A549 (cell line): Measurements from ENCODE around the gene APMAP. TPM values are rescaled to one million over a fixed set of nuclear protein-coding genes. Genes with fewer than 3 reads are reported as not detected.

ENCODE experiments used
- ATAC-seq, 2 experiments: fragments of 200-7000 bp in 1 of 2; fragments of >200 bp in 1 of 2; cut with Nextera tagmentation in 1 of 2; cut with Tn5 transposase in 1 of 2; 3 replicates each; pipeline versions ENCODE4 v1.8.0 to v1.9.1; 2018 to 2020; ENCODE audit warnings: mild to moderate bottlenecking in 1 of 2, moderate library complexity in 1 of 2
- CTCF ChIA-PET: fragments of 300-600 bp; sonication (Branson Sonifier 250); formaldehyde crosslinking; extraction: SDS; loops from one replicate; lab custom pipeline; 2021; ENCODE audit warnings: antibody characterized with exemption, inconsistent platforms; lab: Yijun Ruan, JAX
- POLR2A ChIA-PET: fragments of 350-600 bp; formaldehyde crosslinking; extraction: SDS; loops from one replicate; lab custom pipeline; 2021; ENCODE audit warnings: antibody characterized with exemption, inconsistent platforms; lab: Yijun Ruan, JAX
- DNase-seq, 2 experiments: peaks; one replicate each; pipeline versions ENCODE4 v3.0.0 to v3.0.0-alpha.2; 2011 to 2016; ENCODE audit warnings: low read depth in 1 of 2, low spot score in 1 of 2
- FAIRE-seq: peaks from 2 replicates; lab custom pipeline; 2011; peaks lifted over from hg19 to GRCh38; lab: Jason Lieb, UNC
- H3K27ac ChIP-seq, 2 experiments: fragments of >200 bp; sonication (Bioruptor Twin); formaldehyde crosslinking; 3 replicates each; pipeline ENCODE4 v1.5.1; 2016 to 2017
- H3K4me1 ChIP-seq: fragments of >200 bp; sonication (Bioruptor Twin); formaldehyde crosslinking; 3 replicates; pipeline ENCODE4 v1.6.1; 2016
- H3K4me2 ChIP-seq: fragments of >200 bp; sonication (Bioruptor Twin); formaldehyde crosslinking; 3 replicates; pipeline ENCODE4 v1.6.1; 2016
- H3K4me3 ChIP-seq: fragments of >200 bp; sonication (Bioruptor Twin); formaldehyde crosslinking; 3 replicates; pipeline ENCODE4 v1.5.1; 2016
- H3K9me3 ChIP-seq: fragments of >200 bp; sonication (Bioruptor Twin); formaldehyde crosslinking; 3 replicates; pipeline ENCODE4 v1.6.1; 2016
- ATOH8 ChIP-seq: fragments of 250-450 bp; sonication (Bioruptor Pico); IDR thresholded peaks from 2 replicates; pipeline ENCODE4 v1.5.0; 2020; ENCODE audit warnings: low read depth, mild to moderate bottlenecking, moderate library complexity
- CHD4 ChIP-seq: fragments of 200-600 bp; sonication (generic); IDR thresholded peaks from 2 replicates; pipeline ENCODE4 v1.6.1; 2016; ENCODE audit warnings: antibody characterized with exemption, mild to moderate bottlenecking, borderline replicate concordance
- CTCF ChIP-seq: fragments of >200 bp; sonication (Bioruptor Twin); formaldehyde crosslinking; IDR thresholded peaks from 3 replicates; pipeline ENCODE4 v1.5.1; 2016
- EHF ChIP-seq: fragments of 250-450 bp; sonication (Bioruptor Pico); IDR thresholded peaks from 2 replicates; pipeline ENCODE4 v1.5.0; 2020; ENCODE audit warnings: mild to moderate bottlenecking
- ESRRA ChIP-seq: fragments of 150-350 bp; IDR thresholded peaks from 2 replicates; pipeline ENCODE4 v1.6.1; 2014; ENCODE audit warnings: mild to moderate bottlenecking, low read length, borderline replicate concordance
- HDAC2 ChIP-seq: fragments of 200-600 bp; sonication (generic); IDR thresholded peaks from 2 replicates; pipeline ENCODE4 v1.6.1; 2016
- HEYL ChIP-seq: fragments of 250-450 bp; sonication (Bioruptor Pico); IDR thresholded peaks from 2 replicates; pipeline ENCODE4 v1.8.0; 2021; ENCODE audit warnings: mild to moderate bottlenecking, moderate library complexity
- HMGXB4 ChIP-seq: fragments of 250-450 bp; sonication (Bioruptor Pico); IDR thresholded peaks from 2 replicates; pipeline ENCODE4 v1.5.0; 2021; ENCODE audit warnings: mild to moderate bottlenecking, moderate library complexity, borderline replicate concordance
- JUN ChIP-seq, 2 experiments: fragments of >200 bp; sonication (Bioruptor Twin); formaldehyde crosslinking; IDR thresholded peaks; 2 replicates in 1 of 2; 3 replicates in 1 of 2; pipeline ENCODE4 v1.6.1; 2016 to 2017
- JUNB ChIP-seq: fragments of >200 bp; sonication (Bioruptor Twin); formaldehyde crosslinking; IDR thresholded peaks from 2 replicates; pipeline ENCODE4 v1.6.1; 2016
- KDM1A ChIP-seq: fragments of 200-600 bp; sonication (generic); IDR thresholded peaks from 2 replicates; pipeline ENCODE4 v1.6.1; 2016; ENCODE audit warnings: low read depth, mild to moderate bottlenecking
- NFE2L2 ChIP-seq: fragments of 150-350 bp; conservative IDR thresholded peaks from 2 replicates; pipeline ENCODE4 v1.6.1; 2014; ENCODE audit warnings: low read length
- PBX3 ChIP-seq: IDR thresholded peaks from 2 replicates; pipeline ENCODE4 v1.6.1; 2012
- POLR2AphosphoS2 ChIP-seq: conservative IDR thresholded peaks from 2 replicates; pipeline ENCODE4 v1.6.1; 2012; ENCODE audit warnings: low read length, improper control_type of control experiment, inconsistent platforms
- RCOR1 ChIP-seq: fragments of 150-350 bp; IDR thresholded peaks from 2 replicates; pipeline ENCODE4 v1.6.1; 2014; ENCODE audit warnings: antibody characterized with exemption, low read length, low read depth
- SMC3 ChIP-seq: fragments of >200 bp; sonication (Bioruptor Twin); formaldehyde crosslinking; IDR thresholded peaks from 3 replicates; pipeline ENCODE4 v1.6.1; 2018; ENCODE audit warnings: inconsistent platforms
- SREBF2 ChIP-seq: fragments of 450-650 bp; IDR thresholded peaks from 2 replicates; pipeline ENCODE4 v1.6.1; 2014; ENCODE audit warnings: mild to moderate bottlenecking, moderate library complexity
- WGBS: methylation state at CpG from one replicate; pipeline ENCODE4 v1.1.6; 2017; ENCODE audit errors: missing lambda C conversion rate; 5-methylcytosine and 5-hydroxymethylcytosine counted together
- polyA plus RNA-seq, 4 experiments: library from polyadenylated mRNA; depleted of rRNA in 3 of 4; stranded (reverse); fragments of >200 nt; fragmentation: RNase III in 1 of 4; extraction: RNeasy Plus Mini Kit Qiagen cat#74134 plus additional on column Dnase treatment in 1 of 4; gene quantifications; 2 replicates in 3 of 4; 3 replicates in 1 of 4; pipeline ENCODE4 v1.2.3, GENCODE V29; 2011 to 2017

The APMAP gene
- polyA plus RNA-seq, 2 of the 4 experiments (the other 2 are of a cell fraction) = 113 to 141 TPM

- H3K4me2 ChIP-seq = no peak overlapping the region
- H3K27ac ChIP-seq = no peak overlapping the region
- no peak overlapping the region for H3K4me3 ChIP-seq
- 49% methylated on average over 9 of the region's 9 CpGs for WGBS
- ChIA-PET CTCF (interaction anchor here (1.0 to 9.1 kb wide), 21 partner anchors 12 to 411 kb away, joined by 3 to 130 read pairs (median 22); partner anchors contain the start of genes ACSS1, ENTPD6, GINS1 and PYGB), POLR2A (no interaction called here)
- H3K4me1 ChIP-seq = peaks cover 36% of the 10 kb centered on the region
- FAIRE-seq (no peak), ATAC-seq (no peak), DNase-seq (no peak)
- H3K9me3 ChIP-seq = no peaks in the 10 kb centered on the region
- TF ChIP-seq PBX3 = no peak
- no peak for TF ChIP-seq ESRRA
- TF ChIP-seq KDM1A = no peak
- TF ChIP-seq JUNB = no peak
- TF ChIP-seq RCOR1 = no peak
- no peak for TF ChIP-seq JUN (IDR thresholded peaks at IDR 0.05)
- TF ChIP-seq SREBF2 = no peak
- no peak for TF ChIP-seq HDAC2
These were observed 4.2 kb upstream of the APMAP start for GRCh38 chr20:24996449-24997377.

GRCh38 chr20:24995741-24996448, 3.3 kb upstream of the APMAP start:
- ATAC-seq (no peak), FAIRE-seq (no peak), DNase-seq (no peak)
- Histone ChIP-seq H3K9me3 (no peaks in the 10 kb centered on the region), H3K4me1 (peaks cover 43% of the 10 kb centered on the region), H3K27ac (peak overlapping the region in 1 of 2 experiments; percentile 6; a peak in 1 of 6 replicates), H3K4me3 (no peak overlapping the region), H3K4me2 (no peak overlapping the region)
- POLR2A ChIA-PET = interaction anchor here (2.2 kb wide), 1 partner anchor 70 kb away, joined by 7 read pairs; no protein-coding TSS in a partner anchor
- WGBS = 65% methylated on average over 9 of the region's 9 CpGs
- CTCF ChIA-PET = interaction anchor here (0.7 to 9.1 kb wide), 42 partner anchors 9 to 412 kb away, joined by 3 to 130 read pairs (median 5); partner anchors contain the start of genes ACSS1, ENTPD6, GINS1 and PYGB
- no peak for TF ChIP-seq POLR2AphosphoS2
- TF ChIP-seq RCOR1 = no peak
- no peak for TF ChIP-seq HEYL
- TF ChIP-seq NFE2L2 = no peak
- TF ChIP-seq EHF (CRISPR knock-in tag) = no peak
- TF ChIP-seq HMGXB4 (CRISPR knock-in tag) = no peak
- TF ChIP-seq CHD4 = no peak
- TF ChIP-seq CTCF = no peak
- no peak for TF ChIP-seq ATOH8 (CRISPR knock-in tag)
- no peak for TF ChIP-seq SMC3
